ENCODE measurements around the gene RNASE9.
"Not testable (repeated sequence)": the region's sequence is repeated elsewhere in the genome, so short reads cannot be mapped to it uniquely, and the experiment has no call there.

Gene RNASE9

DNA sequence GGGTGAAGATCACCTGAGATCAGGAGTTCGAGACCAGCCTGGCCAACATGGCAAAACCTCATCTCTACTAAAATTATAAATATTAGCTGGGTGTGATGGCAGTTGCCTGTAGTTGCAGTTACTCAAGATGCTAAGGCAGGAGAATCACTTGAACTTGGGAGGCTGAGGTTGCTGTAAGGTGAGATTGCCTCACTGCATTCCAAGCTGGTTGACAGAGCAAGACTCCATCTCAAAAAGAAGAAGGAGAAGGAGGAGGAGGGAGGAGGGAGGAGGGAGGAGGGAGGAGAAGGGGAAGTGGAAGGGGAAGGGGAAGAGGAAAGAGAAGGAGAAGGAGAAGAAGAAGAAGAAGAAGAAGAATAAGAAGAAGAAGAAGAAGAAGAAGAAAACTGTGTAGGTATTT lies 38.5 kb downstream of the RNASE9 start:
- TF ChIP-seq POLR2A (IDR thresholded peaks at IDR 0.05; ENCODE audit: low read depth, low read length): no peak
- FAIRE-seq: no peak

DNA sequence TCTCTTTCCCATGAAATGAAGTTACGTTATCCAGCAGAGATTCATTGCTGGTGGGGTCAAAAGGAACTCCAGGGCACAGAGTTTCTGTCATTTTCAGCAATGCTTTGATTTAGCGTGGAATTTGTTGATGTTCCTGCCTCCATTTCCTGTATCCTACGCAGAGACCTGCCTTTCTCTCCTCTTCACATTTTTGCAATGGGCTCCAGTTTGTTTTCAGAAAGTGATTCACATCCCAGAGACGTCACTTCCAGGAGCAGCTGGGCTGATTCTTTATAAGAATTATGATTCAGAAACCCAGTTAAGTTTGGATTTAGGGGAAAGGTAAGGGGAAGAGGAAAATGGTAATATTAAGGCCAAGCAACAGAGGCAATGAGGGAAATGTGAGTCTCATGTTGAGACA lies 43.9 kb downstream of the RNASE9 start:
- FAIRE-seq (no peak), DNase-seq (ENCODE audit: insufficient read length, low spot score) (no peak)
- no peak for TF ChIP-seq POLR2A (IDR thresholded peaks at IDR 0.05; ENCODE audit: low read depth, low read length)

More for the DNA sequence above, 38.5 kb downstream of the RNASE9 start:
- DNase-seq (ENCODE audit: insufficient read length, low spot score): no peak

DNA sequence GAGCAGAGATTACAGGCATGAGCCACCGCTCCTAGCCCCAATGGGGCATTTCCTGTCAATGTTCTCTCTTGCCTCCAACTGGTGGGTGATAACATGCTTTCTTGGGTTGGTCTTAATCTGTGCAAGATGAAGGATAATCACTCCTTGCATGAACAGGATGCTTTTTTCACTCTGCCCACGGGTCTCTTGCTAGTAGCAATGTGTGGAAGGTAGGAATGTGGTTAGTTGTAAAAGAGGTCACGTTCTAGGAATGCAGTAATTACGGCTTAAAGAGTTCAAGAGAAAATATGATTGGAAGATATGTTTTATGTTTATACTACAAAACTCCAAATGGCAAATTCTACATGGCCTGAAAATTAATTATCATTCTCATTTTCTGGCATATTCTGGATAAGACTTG lies 45.0 kb downstream of the RNASE9 start:
- DNase-seq (ENCODE audit: insufficient read length, low spot score) (no peak), FAIRE-seq (no peak)
- TF ChIP-seq POLR2A (IDR thresholded peaks at IDR 0.05; ENCODE audit: low read depth, low read length): no peak

GRCh38 chr14:20512177-20512905 lies 48.5 kb downstream of the RNASE9 start:
- TF ChIP-seq POLR2A (IDR thresholded peaks at IDR 0.05; ENCODE audit: low read depth, low read length): no peak
- DNase-seq (ENCODE audit: insufficient read length, low spot score): no peak

GRCh38 chr14:20508367-20508766 lies 52.5 kb downstream of the RNASE9 start:
- DNase-seq (ENCODE audit: insufficient read length, low spot score) (no peak), FAIRE-seq (no peak)
- no peak for TF ChIP-seq POLR2A (IDR thresholded peaks at IDR 0.05; ENCODE audit: low read depth, low read length)

More at GRCh38 chr14:20512177-20512905, 48.5 kb downstream of the RNASE9 start:
- no peak for FAIRE-seq

GRCh38 chr14:20507537-20507936 lies 53.3 kb downstream of the RNASE9 start:
- DNase-seq (ENCODE audit: insufficient read length, low spot score); FAIRE-seq: not testable (repeated sequence)

DNA sequence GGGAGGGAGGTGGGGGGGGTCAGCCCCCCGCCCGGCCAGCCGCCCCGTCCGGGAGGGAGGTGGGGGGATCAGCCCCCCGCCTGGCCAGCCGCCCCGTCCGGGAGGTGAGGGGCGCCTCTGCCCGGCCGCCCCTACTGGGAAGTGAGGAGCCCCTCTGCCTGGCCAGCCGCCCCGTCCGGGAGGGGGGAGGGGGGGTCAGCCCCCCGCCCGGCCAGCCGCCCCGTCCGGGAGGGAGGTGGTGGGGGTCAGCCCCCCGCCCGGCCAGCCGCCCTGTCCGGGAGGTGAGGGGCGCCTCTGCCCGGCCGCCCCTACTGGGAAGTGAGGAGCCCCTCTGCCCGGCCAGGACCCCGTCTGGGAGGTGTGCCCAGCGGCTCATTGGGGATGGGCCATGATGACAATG lies 54.1 kb downstream of the RNASE9 start:
- not testable (repeated sequence) for FAIRE-seq; DNase-seq (ENCODE audit: insufficient read length, low spot score)

DNA sequence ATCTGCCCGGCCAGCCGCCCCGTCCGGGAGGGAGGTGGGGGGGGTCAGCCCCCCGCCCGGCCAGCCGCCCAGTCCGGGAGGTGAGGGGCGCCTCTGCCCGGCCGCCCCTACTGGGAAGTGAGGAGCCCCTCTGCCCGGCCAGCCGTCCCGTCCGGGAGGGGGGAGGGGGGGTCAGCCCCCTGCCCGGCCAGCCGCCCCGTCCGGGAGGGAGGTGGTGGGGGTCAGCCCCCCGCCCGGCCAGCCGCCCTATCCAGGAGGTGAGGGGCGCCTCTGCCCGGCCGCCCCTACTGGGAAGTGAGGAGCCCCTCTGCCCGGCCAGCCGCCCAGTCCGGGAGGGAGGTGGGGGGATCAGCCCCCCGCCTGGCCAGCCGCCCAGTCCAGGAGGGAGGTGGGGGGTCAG lies 54.6 kb downstream of the RNASE9 start:
- FAIRE-seq: not testable (repeated sequence)

More for the DNA sequence above, 54.6 kb downstream of the RNASE9 start:
- not testable (repeated sequence) for DNase-seq (ENCODE audit: insufficient read length, low spot score)

Measured in H54 (cell line).